HG03354 (cell line): Measurements from ENCODE around the gene TMEM201.
A peak's percentile ranks its signal among the peaks of the same experiment; 100 is the strongest.
"Not testable (repeated sequence)": the region's sequence is repeated elsewhere in the genome, so short reads cannot be mapped to it uniquely, and the experiment has no call there.

ENCODE experiments used
- ATAC-seq: cut with Tn5 transposase; IDR thresholded peaks from one replicate; pipeline ENCODE4 v1.9.1; 2021; ENCODE audit warnings: mild to moderate bottlenecking; ENCODE audit not compliant: unreplicated experiment, poor library complexity, severe bottlenecking

TMEM201 gene

GRCh38 chr1:9612871-9613624 is 24.3 kb downstream of the TMEM201 start:
- no peak for ATAC-seq

GRCh38 chr1:9613625-9614299 is 25.1 kb downstream of the TMEM201 start:
- no peak for ATAC-seq

- no peak for ATAC-seq
These were observed 26.8 kb downstream of the TMEM201 start for GRCh38 chr1:9615316-9616063.

GRCh38 chr1:9618909-9619679 is 30.4 kb downstream of the TMEM201 start:
- no peak for ATAC-seq

- ATAC-seq = no peak
These were observed 32.3 kb downstream of the TMEM201 start for GRCh38 chr1:9621032-9621431.

- no peak for ATAC-seq
These were observed 35.4 kb downstream of the TMEM201 start for GRCh38 chr1:9624081-9624480.

GRCh38 chr1:9625030-9625429 is 36.3 kb downstream of the TMEM201 start:
- ATAC-seq = not testable (repeated sequence)

DNA sequence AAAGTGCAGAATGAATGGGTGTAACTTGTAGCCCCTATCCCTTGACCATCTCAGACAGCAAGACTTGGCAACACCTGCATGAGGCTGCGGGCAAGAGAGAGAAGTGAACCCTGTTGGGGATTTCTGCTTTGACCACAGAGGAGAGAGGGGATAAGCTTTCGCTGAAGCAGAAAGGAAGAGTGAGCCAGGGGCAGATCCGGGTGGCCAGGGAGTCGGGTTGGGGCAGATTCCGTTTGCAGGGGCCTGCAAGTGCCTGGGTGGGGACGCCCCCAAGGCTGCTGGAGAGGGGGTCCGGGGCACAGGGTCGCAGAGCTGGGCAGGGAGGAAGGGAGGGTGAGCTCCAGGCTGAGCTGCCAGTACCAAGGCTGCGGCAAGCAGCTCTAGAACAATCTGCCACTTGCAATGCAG is 37.5 kb downstream of the TMEM201 start:
- peak; percentile 61 for ATAC-seq

DNA sequence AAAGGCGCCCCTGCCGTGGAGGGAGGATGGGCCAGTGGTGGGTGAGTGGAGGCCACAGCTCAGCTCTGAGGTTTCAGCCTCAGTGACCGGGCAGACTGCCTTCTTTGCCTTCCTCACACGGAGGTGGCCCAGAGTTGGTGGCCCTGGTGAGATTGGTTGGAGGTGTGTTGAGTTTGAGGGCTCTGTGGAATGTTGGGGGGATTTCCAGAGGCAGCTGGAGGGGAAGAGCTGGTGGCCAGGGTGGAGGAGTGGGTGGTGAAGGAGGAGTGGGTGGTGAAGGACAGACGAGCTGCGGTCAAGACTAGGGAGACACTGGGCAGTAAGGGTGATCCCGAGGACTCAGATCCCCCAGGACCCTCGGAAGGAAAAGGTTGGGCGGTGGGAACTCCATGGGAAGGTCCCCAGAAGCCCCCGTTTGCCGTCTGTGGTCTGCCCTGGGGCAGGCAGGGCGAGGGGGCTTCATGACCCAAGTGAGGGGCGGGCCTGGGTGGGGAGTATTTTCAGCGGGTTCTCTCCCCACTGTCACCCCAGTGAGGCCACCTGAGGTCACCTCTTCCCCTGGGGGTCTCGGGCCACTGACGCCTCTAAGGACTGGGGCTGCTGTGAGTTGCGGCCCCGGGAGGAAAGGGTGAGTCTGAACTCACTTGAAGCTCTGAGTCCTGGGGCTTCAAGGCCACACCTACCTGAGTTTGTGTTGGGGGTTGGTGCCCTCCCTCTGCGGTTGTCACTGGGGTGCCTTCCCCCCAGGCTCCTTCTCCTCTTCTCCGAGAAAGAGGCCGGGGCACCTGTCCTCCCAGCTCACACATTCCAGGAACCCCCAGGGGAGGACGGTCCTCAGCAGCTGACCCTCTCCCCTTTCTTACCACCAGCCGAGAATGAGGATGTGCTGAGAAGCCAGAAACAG is 40.1 kb downstream of the TMEM201 start:
- no peak for ATAC-seq

DNA sequence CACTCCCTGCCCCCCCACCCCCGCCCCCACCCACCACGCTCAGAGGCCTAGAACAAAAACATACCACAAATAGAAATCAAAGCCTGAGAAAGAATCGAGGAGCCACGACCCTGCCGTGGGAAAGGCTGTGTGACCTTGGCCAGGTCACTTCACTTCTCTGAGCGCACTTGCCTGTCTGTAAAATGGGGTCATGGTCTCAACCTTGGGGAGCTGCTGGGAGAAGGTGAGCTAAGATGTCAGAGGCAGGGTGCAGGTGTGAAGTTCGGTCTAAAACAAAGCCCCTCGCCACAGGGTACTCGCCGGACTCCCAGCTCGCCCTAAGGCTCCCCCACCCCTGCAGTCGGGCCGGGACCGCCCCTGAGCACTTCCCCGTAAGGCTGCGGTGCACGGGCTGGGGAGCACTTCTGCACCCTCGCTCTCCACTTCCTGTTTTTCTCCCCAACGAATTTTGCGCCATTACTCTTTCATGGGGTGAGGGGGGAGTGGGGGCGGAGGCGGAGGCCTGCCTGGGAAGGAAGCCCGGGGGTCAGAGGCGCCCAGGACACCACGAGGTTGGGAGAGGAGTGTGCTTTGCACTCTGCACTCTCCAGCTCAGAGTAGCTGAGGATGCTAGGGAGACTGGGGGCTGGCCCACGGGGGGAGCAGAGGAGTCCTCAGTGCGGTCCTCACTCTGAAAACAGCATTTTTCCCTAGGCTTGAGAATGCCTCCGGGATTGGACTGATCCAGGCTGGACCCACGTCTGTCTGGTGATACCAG is 40.9 kb downstream of the TMEM201 start:
- no peak for ATAC-seq

- no peak for ATAC-seq
These were observed 41.8 kb downstream of the TMEM201 start for GRCh38 chr1:9630331-9631111.

- no peak for ATAC-seq
These were observed 42.9 kb downstream of the TMEM201 start for GRCh38 chr1:9631613-9632012.

DNA sequence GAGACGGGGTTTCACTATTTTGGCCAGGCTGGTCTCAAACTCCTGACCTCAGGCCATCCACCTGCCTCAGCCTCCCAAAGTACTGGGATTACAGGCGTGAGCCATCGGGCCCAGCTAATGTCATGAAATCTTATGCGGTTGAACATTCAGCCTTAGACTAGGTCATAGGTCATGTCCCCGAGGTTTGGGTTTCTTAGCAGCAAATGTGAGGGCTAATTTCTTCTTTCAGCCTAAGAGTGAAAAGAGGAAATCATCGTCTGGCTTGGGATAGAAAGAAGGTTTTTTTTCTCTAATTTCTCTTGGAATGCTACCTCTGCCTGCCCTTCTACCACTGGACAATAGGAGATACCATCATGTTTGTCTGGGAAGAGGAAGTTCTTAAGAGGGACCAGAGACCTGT is 44.8 kb downstream of the TMEM201 start:
- ATAC-seq = no peak

GRCh38 chr1:9634582-9634981 is 45.9 kb downstream of the TMEM201 start:
- no peak for ATAC-seq

DNA sequence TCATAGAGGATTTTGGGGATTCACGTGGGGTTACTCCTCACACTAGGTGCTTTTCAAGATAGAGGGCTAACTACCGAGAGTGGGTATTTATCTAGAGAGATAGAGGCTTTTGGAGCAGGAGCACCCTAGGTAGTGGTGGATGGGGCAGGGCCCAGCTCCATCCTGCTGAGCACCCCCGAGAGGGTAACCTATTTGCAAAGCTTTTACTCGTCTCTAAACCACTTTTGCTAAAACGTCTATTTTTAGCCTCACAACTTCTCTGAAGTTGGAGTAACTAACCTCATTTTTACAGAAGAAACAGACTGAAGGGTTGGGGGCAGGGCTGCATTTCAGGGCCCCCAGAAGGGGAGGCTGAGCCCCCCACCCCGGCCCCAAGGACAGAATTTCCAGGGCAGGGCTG is 50.5 kb downstream of the TMEM201 start:
- no peak for ATAC-seq

- no peak for ATAC-seq
These were observed 54.9 kb downstream of the TMEM201 start for GRCh38 chr1:9643351-9644256.

- no peak for ATAC-seq
These were observed 57.3 kb downstream of the TMEM201 start for GRCh38 chr1:9646037-9646436.
